ENCODE data around the gene NAT16.
A peak's percentile ranks its signal among the peaks of the same experiment; 100 is the strongest.

The NAT16 gene

GRCh38 chr7:101198476-101198875 lies 18.4 kb upstream of the NAT16 start:
- no peak for DNase-seq (ENCODE audit: low read depth in 1 of 2, low spot score in 1 of 2)
- in situ Hi-C loops (cut with HindIII; ENCODE audit: low pct_unique_long_range_greater_than_20kb, low sequenced_read_pairs): no loop called here
- TF ChIP-seq JUND (IDR thresholded peaks at IDR 0.05; ENCODE audit: low read depth): no peak

GRCh38 chr7:101197991-101198390 lies 17.9 kb upstream of the NAT16 start:
- DNase-seq (ENCODE audit: low read depth in 1 of 2, low spot score in 1 of 2): no peak
- no peak for TF ChIP-seq JUND (IDR thresholded peaks at IDR 0.05; ENCODE audit: low read depth)
- in situ Hi-C loops (cut with HindIII; ENCODE audit: low pct_unique_long_range_greater_than_20kb, low sequenced_read_pairs): no loop called here

- DNase-seq (ENCODE audit: low read depth in 1 of 2, low spot score in 1 of 2): no peak
- in situ Hi-C loops (cut with HindIII; ENCODE audit: low pct_unique_long_range_greater_than_20kb, low sequenced_read_pairs): no loop called here
- TF ChIP-seq JUND (IDR thresholded peaks at IDR 0.05; ENCODE audit: low read depth): no peak
These were observed 15.8 kb upstream of the NAT16 start for GRCh38 chr7:101195884-101196283.

GRCh38 chr7:101189109-101189508 lies 9.0 kb upstream of the NAT16 start:
- in situ Hi-C loops (cut with HindIII; ENCODE audit: low pct_unique_long_range_greater_than_20kb, low sequenced_read_pairs): no loop called here
- DNase-seq (ENCODE audit: low read depth in 1 of 2, low spot score in 1 of 2): no peak

GRCh38 chr7:101186844-101187428 lies 6.8 kb upstream of the NAT16 start:
- no peak for TF ChIP-seq JUND (IDR thresholded peaks at IDR 0.05; ENCODE audit: low read depth)
- in situ Hi-C loops (cut with HindIII; ENCODE audit: low pct_unique_long_range_greater_than_20kb, low sequenced_read_pairs): no loop called here
- no peak for DNase-seq (ENCODE audit: low read depth in 1 of 2, low spot score in 1 of 2)

More at GRCh38 chr7:101189109-101189508, 9.0 kb upstream of the NAT16 start:
- no peak for TF ChIP-seq JUND (IDR thresholded peaks at IDR 0.05; ENCODE audit: low read depth)

GRCh38 chr7:101186194-101186593 lies 6.1 kb upstream of the NAT16 start:
- no peak for TF ChIP-seq JUND (IDR thresholded peaks at IDR 0.05; ENCODE audit: low read depth)
- in situ Hi-C loops (cut with HindIII; ENCODE audit: low pct_unique_long_range_greater_than_20kb, low sequenced_read_pairs): no loop called here
- no peak for DNase-seq (ENCODE audit: low read depth in 1 of 2, low spot score in 1 of 2)

GRCh38 chr7:101185258-101185839 lies 5.3 kb upstream of the NAT16 start:
- in situ Hi-C loops (cut with HindIII; ENCODE audit: low pct_unique_long_range_greater_than_20kb, low sequenced_read_pairs): no loop called here
- no peak for DNase-seq (ENCODE audit: low read depth in 1 of 2, low spot score in 1 of 2)
- no peak for TF ChIP-seq JUND (IDR thresholded peaks at IDR 0.05; ENCODE audit: low read depth)

GRCh38 chr7:101179713-101180112 lies 380 bp downstream of the NAT16 start:
- no peak for TF ChIP-seq JUND (IDR thresholded peaks at IDR 0.05; ENCODE audit: low read depth)
- in situ Hi-C loops (cut with HindIII; ENCODE audit: low pct_unique_long_range_greater_than_20kb, low sequenced_read_pairs): no loop called here
- DNase-seq (ENCODE audit: low read depth in 1 of 2, low spot score in 1 of 2): no peak

- in situ Hi-C loops (cut with HindIII; ENCODE audit: low pct_unique_long_range_greater_than_20kb, low sequenced_read_pairs): no loop called here
- no peak for DNase-seq (ENCODE audit: low read depth in 1 of 2, low spot score in 1 of 2)
- no peak for TF ChIP-seq JUND (IDR thresholded peaks at IDR 0.05; ENCODE audit: low read depth)
These were observed 976 bp downstream of the NAT16 start for GRCh38 chr7:101179117-101179516.

- TF ChIP-seq JUND (IDR thresholded peaks at IDR 0.05; ENCODE audit: low read depth): no peak
- in situ Hi-C loops (cut with HindIII; ENCODE audit: low pct_unique_long_range_greater_than_20kb, low sequenced_read_pairs): no loop called here
- DNase-seq (ENCODE audit: low read depth in 1 of 2, low spot score in 1 of 2): no peak
These were observed 2.4 kb downstream of the NAT16 start for GRCh38 chr7:101177644-101178043.

GRCh38 chr7:101175664-101176063 lies 4.4 kb downstream of the NAT16 start:
- no peak for TF ChIP-seq JUND (IDR thresholded peaks at IDR 0.05; ENCODE audit: low read depth)
- in situ Hi-C loops (cut with HindIII; ENCODE audit: low pct_unique_long_range_greater_than_20kb, low sequenced_read_pairs): no loop called here
- DNase-seq (ENCODE audit: low read depth in 1 of 2, low spot score in 1 of 2): no peak

GRCh38 chr7:101174322-101174854 lies 5.7 kb downstream of the NAT16 start:
- in situ Hi-C loops (cut with HindIII; ENCODE audit: low pct_unique_long_range_greater_than_20kb, low sequenced_read_pairs): no loop called here
- DNase-seq (ENCODE audit: low read depth in 1 of 2, low spot score in 1 of 2): no peak
- TF ChIP-seq JUND (IDR thresholded peaks at IDR 0.05; ENCODE audit: low read depth): no peak

GRCh38 chr7:101173752-101174244 lies 6.3 kb downstream of the NAT16 start:
- in situ Hi-C loops (cut with HindIII; ENCODE audit: low pct_unique_long_range_greater_than_20kb, low sequenced_read_pairs): no loop called here
- no peak for TF ChIP-seq JUND (IDR thresholded peaks at IDR 0.05; ENCODE audit: low read depth)
- DNase-seq (ENCODE audit: low read depth in 1 of 2, low spot score in 1 of 2): peak; percentile 75 to 79
